Right lobe of liver (tissue), 4 donors: ENCODE measurements around the gene DUSP1.

Experiments used
- CTCF ChIP-seq, 4 donors: fragments of 200-600 bp in 3 of 4; fragments of 450-650 bp in 1 of 4; IDR thresholded peaks; one replicate each; pipeline versions ENCODE4 v1.5.1 to v1.8.0; 2016 to 2022; ENCODE audit warnings: antibody characterized with exemption in 4 of 4, mild to moderate bottlenecking in 2 of 4
- POLR2A ChIP-seq: fragments of 450-650 bp; IDR thresholded peaks from one replicate; pipeline ENCODE4 v1.6.1; 2017; ENCODE audit warnings: antibody characterized with exemption, mild to moderate bottlenecking
- donor health status: DM: no; HTN: no; CAD: no.
- donor health status: DM: no; HTN: no; CAD: no.
- donor health status: DM: no; HTN: yes; CAD: no.

- TF ChIP-seq CTCF (IDR thresholded peaks at IDR 0.05): no peak
- no peak for TF ChIP-seq POLR2A
These were observed 21.9 kb downstream of the DUSP1 start for GRCh38 chr5:172749076-172749475.
